H9 (cell line): Measurements from ENCODE around the gene KDM2B. TPM values are rescaled to one million over a fixed set of nuclear protein-coding genes. Genes with fewer than 3 reads are reported as not detected.

Experiments used
- DNase-seq: peaks from one replicate; pipeline ENCODE4 v3.0.0-alpha.2; 2017
- H2AFZ ChIP-seq: one replicate; pipeline ENCODE4 v1.6.1; 2013; ENCODE audit warnings: mild to moderate bottlenecking, low read length, control low read depth, moderate library complexity
- H2AK5ac ChIP-seq: 2 replicates; pipeline ENCODE4 v1.6.1; 2013; ENCODE audit warnings: low read length, control low read depth, mixed read lengths; ENCODE audit not compliant: insufficient read length
- H2BK120ac ChIP-seq: one replicate; pipeline ENCODE4 v1.6.1; 2013; ENCODE audit warnings: low read depth, mild to moderate bottlenecking, low read length, control low read depth, inconsistent platforms; ENCODE audit not compliant: poor library complexity, severe bottlenecking
- H2BK12ac ChIP-seq: 2 replicates; pipeline ENCODE4 v1.6.1; 2013; ENCODE audit warnings: low read length, control low read depth, mixed read lengths, low read depth; ENCODE audit not compliant: insufficient read length
- H2BK15ac ChIP-seq: 2 replicates; pipeline ENCODE4 v1.6.1; 2013; ENCODE audit warnings: low read depth, low read length, control low read depth
- H2BK20ac ChIP-seq: one replicate; pipeline ENCODE4 v1.6.1; 2013; ENCODE audit warnings: low read depth, mild to moderate bottlenecking, low read length, control low read depth, inconsistent platforms; ENCODE audit not compliant: poor library complexity, severe bottlenecking
- H2BK5ac ChIP-seq: 2 replicates; pipeline ENCODE4 v1.6.1; 2013; ENCODE audit warnings: low read length, control low read depth, mixed read lengths; ENCODE audit not compliant: insufficient read length
- H3K14ac ChIP-seq: 2 replicates; pipeline ENCODE4 v1.6.1; 2013; ENCODE audit warnings: low read length, control low read depth; ENCODE audit not compliant: insufficient read depth
- H3K18ac ChIP-seq: 2 replicates; pipeline ENCODE4 v1.6.1; 2013; ENCODE audit warnings: low read depth, mild to moderate bottlenecking, mixed read lengths, low read length, control low read depth; ENCODE audit not compliant: insufficient read length
- H3K23ac ChIP-seq: 2 replicates; pipeline ENCODE4 v1.6.1; 2013; ENCODE audit warnings: low read length, control low read depth, mixed read lengths, low read depth; ENCODE audit not compliant: insufficient read length
- H3K23me2 ChIP-seq: 2 replicates; pipeline ENCODE4 v1.6.1; 2013; ENCODE audit warnings: low read depth, mild to moderate bottlenecking, mixed read lengths, low read length, control low read depth; ENCODE audit not compliant: insufficient read length, poor library complexity, severe bottlenecking
- H3K27ac ChIP-seq: 2 replicates; pipeline ENCODE4 v1.5.1; 2013; ENCODE audit warnings: low read length, control low read depth, mixed read lengths, low read depth; ENCODE audit not compliant: insufficient read length
- H3K27me3 ChIP-seq: 2 replicates; pipeline ENCODE4 v1.6.1; 2013; ENCODE audit warnings: low read length, control low read depth, inconsistent platforms; ENCODE audit not compliant: insufficient read depth
- H3K4ac ChIP-seq: 2 replicates; pipeline ENCODE4 v1.6.1; 2013; ENCODE audit warnings: low read depth, mild to moderate bottlenecking, control low read depth, inconsistent platforms, low read length, moderate library complexity
- H3K4me1 ChIP-seq: 2 replicates; pipeline ENCODE4 v1.6.1; 2013; ENCODE audit warnings: low read length, control low read depth, inconsistent platforms; ENCODE audit not compliant: insufficient read depth
- H3K4me2 ChIP-seq: 2 replicates; pipeline ENCODE4 v1.6.1; 2013; ENCODE audit warnings: low read length, control low read depth, mixed read lengths; ENCODE audit not compliant: insufficient read length, insufficient read depth
- H3K56ac ChIP-seq: 2 replicates; pipeline ENCODE4 v1.6.1; 2013; ENCODE audit warnings: low read depth, mild to moderate bottlenecking, mixed read lengths, low read length, control low read depth; ENCODE audit not compliant: insufficient read length
- H3K79me1 ChIP-seq: 2 replicates; pipeline ENCODE4 v1.6.1; 2013; ENCODE audit warnings: low read depth, mild to moderate bottlenecking, moderate library complexity, low read length, control low read depth, inconsistent platforms; ENCODE audit not compliant: insufficient read depth, poor library complexity, severe bottlenecking
- H3K79me2 ChIP-seq: 2 replicates; pipeline ENCODE4 v1.6.1; 2013; ENCODE audit warnings: low read length, control low read depth, inconsistent platforms; ENCODE audit not compliant: insufficient read depth
- H3K9ac ChIP-seq: 2 replicates; pipeline ENCODE4 v1.6.1; 2013; ENCODE audit warnings: low read length, control low read depth, mixed read lengths; ENCODE audit not compliant: insufficient read length; ENCODE audit errors: extremely low read depth
- H3K9me3 ChIP-seq: one replicate; pipeline ENCODE4 v1.6.1; 2013; ENCODE audit warnings: low read depth, low read length, inconsistent platforms; ENCODE audit not compliant: control insufficient read depth
- H3T11ph ChIP-seq: one replicate; pipeline ENCODE4 v1.6.1; 2013; ENCODE audit warnings: mild to moderate bottlenecking, low read length, control low read depth, inconsistent platforms
- H4K20me1 ChIP-seq: one replicate; pipeline ENCODE4 v1.6.1; 2013; ENCODE audit not compliant: control insufficient read depth, insufficient read length, insufficient read depth
- H4K5ac ChIP-seq: 2 replicates; pipeline ENCODE4 v1.6.1; 2013; ENCODE audit warnings: low read depth, mild to moderate bottlenecking, mixed read lengths, low read length, control low read depth; ENCODE audit not compliant: insufficient read length
- H4K8ac ChIP-seq: replicated peaks from 2 replicates; pipeline ENCODE4 v1.6.1; 2013; ENCODE audit warnings: low read length, control low read depth, mixed read lengths, low read depth; ENCODE audit not compliant: insufficient read length
- H4K91ac ChIP-seq: 2 replicates; pipeline ENCODE4 v1.6.1; 2013; ENCODE audit warnings: low read depth, mild to moderate bottlenecking, moderate library complexity, mixed read lengths, low read length, control low read depth; ENCODE audit not compliant: insufficient read length
- H3K27ac Mint-ChIP-seq, 3 experiments: 2 replicates in 2 of 3; 3 replicates in 1 of 3; pipeline ENCODE4 v1.8.0; 2020 to 2021; ENCODE audit warnings: mixed read lengths in 3 of 3, mild to moderate bottlenecking in 1 of 3, moderate library complexity in 1 of 3
- H3K27me3 Mint-ChIP-seq: 2 replicates; pipeline ENCODE4 v1.8.0; 2021; ENCODE audit warnings: low read depth, mild to moderate bottlenecking, moderate library complexity, mixed read lengths
- H3K36me3 Mint-ChIP-seq, 3 experiments: 2 replicates in 2 of 3; 3 replicates in 1 of 3; pipeline ENCODE4 v1.8.0; 2020 to 2021; ENCODE audit warnings: low read depth in 3 of 3, mixed read lengths in 3 of 3; ENCODE audit not compliant: insufficient read depth in 1 of 3
- H3K4me1 Mint-ChIP-seq, 2 experiments: 2 replicates each; pipeline ENCODE4 v1.8.0; 2020; ENCODE audit warnings: mixed read lengths in 2 of 2
- H3K4me3 Mint-ChIP-seq, 2 experiments: 2 replicates in 1 of 2; 3 replicates in 1 of 2; pipeline ENCODE4 v1.8.0; 2020 to 2021; ENCODE audit warnings: mild to moderate bottlenecking in 2 of 2, mixed read lengths in 2 of 2, moderate library complexity in 1 of 2
- H3K9me3 Mint-ChIP-seq, 2 experiments: 2 replicates in 1 of 2; 3 replicates in 1 of 2; pipeline ENCODE4 v1.8.0; 2020; ENCODE audit warnings: mild to moderate bottlenecking in 2 of 2, mixed read lengths in 2 of 2, moderate library complexity in 1 of 2
- CTCF ChIP-seq: fragments of 200-600 bp; sonication (generic); conservative IDR thresholded peaks from 3 replicates; pipeline ENCODE4 v1.8.0; 2021; ENCODE audit warnings: antibody characterized with exemption, mild to moderate bottlenecking
- WGBS: extraction: QIAGEN DNeasy Blood & Tissue Kit; methylation state at CpG from one replicate; pipeline ENCODE4 v1.1.7; 2013; ENCODE audit warnings: missing lambda C conversion rate, low lambda C conversion rate, mixed read lengths; ENCODE audit not compliant: insufficient read length; ENCODE audit errors: extremely low coverage; 5-methylcytosine and 5-hydroxymethylcytosine counted together
- total RNA-seq: library from RNA; stranded (reverse); gene quantifications from 2 replicates; pipeline ENCODE4 v1.2.1, GENCODE V29; 2021

The KDM2B gene
- total RNA-seq, 1 experiment from 2014 or later: 143 TPM

- Histone ChIP-seq H3K56ac (no peak overlapping the region), H2BK15ac (no peak overlapping the region), H3K4ac (no peak overlapping the region), H2BK5ac (no peak overlapping the region), H3T11ph (no peak overlapping the region), H2BK120ac (no peak overlapping the region), H2BK12ac (no peak overlapping the region), H4K5ac (no peak overlapping the region), H3K27ac (no peak overlapping the region), H2AK5ac (no peak overlapping the region), H3K79me1 (no peaks in the 10 kb centered on the region), H3K79me2 (no peaks in the 10 kb centered on the region), H2AFZ (no peak overlapping the region), H3K27me3 (no peaks in the 10 kb centered on the region), H3K9me3 (no peaks in the 10 kb centered on the region), H3K18ac (no peak overlapping the region), H4K20me1 (no peaks in the 10 kb centered on the region), H2BK20ac (no peak overlapping the region), H3K14ac (no peak overlapping the region), H4K91ac (no peak overlapping the region), H4K8ac (no peak overlapping the region), H3K4me2 (no peak overlapping the region), H3K23ac (no peak overlapping the region), H3K23me2 (no peaks in the 10 kb centered on the region), H3K9ac (no peak overlapping the region), H3K4me1 (no peaks in the 10 kb centered on the region)
- Mint-ChIP-seq H3K27me3 (no peaks in the 10 kb centered on the region), H3K4me1 (no peaks in the 10 kb centered on the region), H3K27ac (no peak overlapping the region), H3K9me3 (no peaks in the 10 kb centered on the region), H3K4me3 (no peak overlapping the region), H3K36me3 (peaks cover 25 to 82% (median 65%) of the 10 kb centered on the region in 3 experiments)
- DNase-seq: no peak
- no CpG with 5 or more reads among the region's 8 CpGs for WGBS
- no peak for TF ChIP-seq CTCF
Measured at GRCh38 chr12:121507245-121507644, 73.6 kb downstream of the KDM2B start.
